ENCODE results near the gene SCIMP. TPM values are rescaled to one million over a fixed set of nuclear protein-coding genes. Genes with fewer than 3 reads are reported as not detected.

The SCIMP gene
- polyA plus RNA-seq, 1 donor (not counting 4 experiments of a cell fraction or from before 2014, with no cell fraction given), result not detected

DNA sequence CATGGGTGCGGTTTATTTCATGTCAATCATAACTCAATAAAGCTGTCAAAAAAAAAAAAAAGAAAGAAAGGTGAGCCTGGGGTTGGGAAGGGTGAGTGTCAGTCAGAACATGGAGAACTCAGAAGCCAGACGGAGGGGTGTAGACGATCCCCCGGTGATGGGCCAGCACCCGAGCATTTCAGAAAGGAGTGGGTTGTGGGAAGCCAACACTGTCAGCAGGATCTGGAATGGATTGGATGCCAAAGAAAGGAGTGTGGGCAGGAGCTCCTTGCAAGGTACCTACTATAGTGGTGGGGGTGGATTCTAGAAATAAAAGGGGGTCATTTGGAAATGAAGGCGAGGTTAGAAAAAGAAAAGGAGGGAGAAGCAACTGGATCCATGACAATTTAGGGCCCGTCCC is 19.8 kb upstream of the SCIMP start:
- Histone ChIP-seq H3K9ac (ENCODE audit: control insufficient read depth, extremely low read depth, insufficient read depth, low read length) (no peak overlapping the region), H3K4me3 (ENCODE audit: control insufficient read depth in 2 of 3, extremely low read depth in 1 of 3, insufficient read depth in 2 of 3, low read depth in 1 of 3, low read length in 3 of 3) (no peak overlapping the region), H3K9me3 (ENCODE audit: control insufficient read depth, low read depth, low read length) (no peaks in the 10 kb centered on the region), H4K20me1 (ENCODE audit: control insufficient read depth, extremely low read depth, insufficient read depth, low read length) (no peaks in the 10 kb centered on the region), H3K27me3 (ENCODE audit: control insufficient read depth, extremely low read depth, insufficient read depth, low read length) (no peaks in the 10 kb centered on the region), H3K9me1 (ENCODE audit: control insufficient read depth, extremely low read depth, insufficient read depth, low read length) (no peaks in the 10 kb centered on the region), H3K79me2 (ENCODE audit: control insufficient read depth, insufficient read depth, low read length) (no peaks in the 10 kb centered on the region), H3K27ac (ENCODE audit: control insufficient read depth, insufficient read depth, low read length) (no peak overlapping the region), H3K36me3 (ENCODE audit: control insufficient read depth in 2 of 2, extremely low read depth in 1 of 2, insufficient read depth in 2 of 2, low read length in 2 of 2) (no peaks in the 10 kb centered on the region), H3K4me1 (ENCODE audit: control insufficient read depth, extremely low read depth, insufficient read depth, low read length) (peaks cover 2% of the 10 kb centered on the region), H3K4me2 (ENCODE audit: control insufficient read depth, extremely low read depth, insufficient read depth, low read depth, low read length) (no peak overlapping the region), H2AFZ (ENCODE audit: control insufficient read depth, low read length) (no peak overlapping the region)
- TF ChIP-seq, protein P1, sequence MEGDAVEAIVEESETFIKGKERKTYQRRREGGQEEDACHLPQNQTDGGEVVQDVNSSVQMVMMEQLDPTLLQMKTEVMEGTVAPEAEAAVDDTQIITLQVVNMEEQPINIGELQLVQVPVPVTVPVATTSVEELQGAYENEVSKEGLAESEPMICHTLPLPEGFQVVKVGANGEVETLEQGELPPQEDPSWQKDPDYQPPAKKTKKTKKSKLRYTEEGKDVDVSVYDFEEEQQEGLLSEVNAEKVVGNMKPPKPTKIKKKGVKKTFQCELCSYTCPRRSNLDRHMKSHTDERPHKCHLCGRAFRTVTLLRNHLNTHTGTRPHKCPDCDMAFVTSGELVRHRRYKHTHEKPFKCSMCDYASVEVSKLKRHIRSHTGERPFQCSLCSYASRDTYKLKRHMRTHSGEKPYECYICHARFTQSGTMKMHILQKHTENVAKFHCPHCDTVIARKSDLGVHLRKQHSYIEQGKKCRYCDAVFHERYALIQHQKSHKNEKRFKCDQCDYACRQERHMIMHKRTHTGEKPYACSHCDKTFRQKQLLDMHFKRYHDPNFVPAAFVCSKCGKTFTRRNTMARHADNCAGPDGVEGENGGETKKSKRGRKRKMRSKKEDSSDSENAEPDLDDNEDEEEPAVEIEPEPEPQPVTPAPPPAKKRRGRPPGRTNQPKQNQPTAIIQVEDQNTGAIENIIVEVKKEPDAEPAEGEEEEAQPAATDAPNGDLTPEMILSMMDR (optimal IDR thresholded peaks at IDR 0.05 in 1 of 3, IDR thresholded peaks at IDR 0.05 in 1 of 3, conservative IDR thresholded peaks at IDR 0.05 in 1 of 3; ENCODE audit: extremely low read depth in 1 of 3, insufficient read depth in 2 of 3, low read length in 3 of 3), result no peak
- no peak for TF ChIP-seq EZH2 (IDR thresholded peaks at IDR 0.05; ENCODE audit: low read length)
- FAIRE-seq (no peak), DNase-seq (ENCODE audit: low read depth, low spot score) (no peak)
- dilution Hi-C loops (cut with MboI; ENCODE audit: extremely low pct_ligation_motif_present, low sequenced_read_pairs), result no loop called here

DNA sequence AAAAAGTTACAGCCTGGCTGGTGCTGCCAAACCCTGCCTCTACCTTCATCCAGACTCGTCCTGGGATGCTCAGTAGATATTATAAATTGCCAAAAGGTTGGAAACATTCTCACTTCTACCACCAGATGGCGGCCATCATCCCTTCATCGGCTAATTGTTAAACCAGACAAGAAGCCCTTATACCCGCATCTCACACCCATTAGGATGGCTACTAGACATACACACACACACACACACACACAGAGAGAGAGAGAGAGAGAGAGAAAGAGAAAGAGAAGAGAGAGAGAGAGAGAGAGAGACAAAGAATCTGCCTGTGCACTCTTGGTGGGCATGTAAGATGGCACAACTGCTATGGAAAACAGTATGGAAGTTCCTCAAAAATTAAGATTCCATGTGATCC is 15.0 kb upstream of the SCIMP start:
- Histone ChIP-seq H3K9ac (ENCODE audit: control insufficient read depth, extremely low read depth, insufficient read depth, low read length) (no peak overlapping the region), H3K36me3 (ENCODE audit: control insufficient read depth in 2 of 2, extremely low read depth in 1 of 2, insufficient read depth in 2 of 2, low read length in 2 of 2) (no peaks in the 10 kb centered on the region), H4K20me1 (ENCODE audit: control insufficient read depth, extremely low read depth, insufficient read depth, low read length) (no peaks in the 10 kb centered on the region), H3K4me3 (ENCODE audit: control insufficient read depth in 2 of 3, extremely low read depth in 1 of 3, insufficient read depth in 2 of 3, low read depth in 1 of 3, low read length in 3 of 3) (no peak overlapping the region), H3K9me1 (ENCODE audit: control insufficient read depth, extremely low read depth, insufficient read depth, low read length) (no peaks in the 10 kb centered on the region), H3K4me1 (ENCODE audit: control insufficient read depth, extremely low read depth, insufficient read depth, low read length) (peaks cover 2% of the 10 kb centered on the region), H2AFZ (ENCODE audit: control insufficient read depth, low read length) (peak overlapping the region; percentile 47), H3K79me2 (ENCODE audit: control insufficient read depth, insufficient read depth, low read length) (no peaks in the 10 kb centered on the region), H3K27ac (ENCODE audit: control insufficient read depth, insufficient read depth, low read length) (no peak overlapping the region), H3K27me3 (ENCODE audit: control insufficient read depth, extremely low read depth, insufficient read depth, low read length) (no peaks in the 10 kb centered on the region), H3K4me2 (ENCODE audit: control insufficient read depth, extremely low read depth, insufficient read depth, low read depth, low read length) (no peak overlapping the region), H3K9me3 (ENCODE audit: control insufficient read depth, low read depth, low read length) (no peaks in the 10 kb centered on the region)
- DNase-seq (ENCODE audit: low read depth, low spot score), result peak; percentile 35
- TF ChIP-seq, protein P1 (optimal IDR thresholded peaks at IDR 0.05 in 1 of 3, IDR thresholded peaks at IDR 0.05 in 1 of 3, conservative IDR thresholded peaks at IDR 0.05 in 1 of 3; ENCODE audit: extremely low read depth in 1 of 3, insufficient read depth in 2 of 3, low read length in 3 of 3), result peak; percentile 56 to 71 (median 62)
- TF ChIP-seq EZH2 (IDR thresholded peaks at IDR 0.05; ENCODE audit: low read length), result no peak
- dilution Hi-C loops (cut with MboI; ENCODE audit: extremely low pct_ligation_motif_present, low sequenced_read_pairs), result no loop called here
- peak; percentile 84 for FAIRE-seq
